ENCODE results near the gene SDC1.

The SDC1 gene

DNA sequence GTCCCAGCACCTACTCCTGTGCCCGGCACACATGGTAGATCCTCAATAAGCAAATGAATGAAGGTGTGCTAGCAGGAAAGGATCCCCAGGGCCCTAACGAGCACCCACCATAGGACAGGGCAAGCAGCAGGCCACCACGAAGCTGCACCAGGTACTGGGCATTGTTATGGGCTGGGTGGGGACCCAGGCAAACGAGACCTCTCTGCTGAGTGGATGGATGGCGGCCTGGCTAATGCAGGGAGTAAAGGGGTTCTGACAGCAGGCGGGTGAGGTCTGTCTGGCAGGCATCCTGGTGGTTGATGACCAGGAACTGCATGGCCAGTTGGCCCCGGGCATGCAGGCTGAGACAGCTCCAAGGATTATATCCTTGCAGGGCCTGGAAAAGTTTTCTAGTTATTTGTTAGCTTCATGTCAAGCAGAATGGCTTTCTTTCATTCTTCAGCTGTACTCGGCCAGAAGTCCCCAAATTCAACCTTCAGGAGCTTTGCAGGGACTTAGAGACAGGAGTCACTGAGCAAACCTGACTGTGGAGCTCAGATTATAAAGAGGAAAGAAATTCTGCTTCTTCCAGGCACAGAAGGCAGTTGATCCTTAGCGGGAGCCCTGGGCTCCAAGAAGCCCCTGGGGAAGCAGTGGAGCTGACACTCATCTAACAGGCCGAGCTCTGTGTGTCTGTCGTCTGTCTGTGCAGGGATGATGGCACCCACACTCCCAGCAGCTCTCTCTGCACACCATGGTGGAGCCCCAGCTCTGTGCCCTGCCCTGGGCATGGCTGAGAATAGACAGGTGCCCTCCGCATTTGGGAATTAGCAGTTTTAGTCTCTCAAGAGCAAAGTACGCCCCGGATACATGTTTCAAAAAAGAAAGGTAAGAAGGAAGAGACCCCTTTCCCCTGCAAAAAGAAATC, 51.2 kb downstream of the SDC1 start:
- H3K4me3 ChIP-seq (ENCODE audit: low read length) = no peak overlapping the region
- no peak for TF ChIP-seq CTCF (IDR thresholded peaks at IDR 0.05; ENCODE audit: insufficient read depth, low read depth, low read length, missing control alignments)
- no peak for DNase-seq (ENCODE audit: low read depth)

- no peak overlapping the region for H3K4me3 ChIP-seq (ENCODE audit: low read length)
- TF ChIP-seq CTCF (IDR thresholded peaks at IDR 0.05; ENCODE audit: insufficient read depth, low read depth, low read length, missing control alignments) = no peak
- DNase-seq (ENCODE audit: low read depth) = no peak
Observed at GRCh38 chr2:20173064-20173463, 51.9 kb downstream of the SDC1 start.

GRCh38 chr2:20172273-20173055, 52.5 kb downstream of the SDC1 start:
- no peak overlapping the region for H3K4me3 ChIP-seq (ENCODE audit: low read length)
- peak; percentile 97 for DNase-seq (ENCODE audit: low read depth)
- no peak for TF ChIP-seq CTCF (IDR thresholded peaks at IDR 0.05; ENCODE audit: insufficient read depth, low read depth, low read length, missing control alignments)

DNA sequence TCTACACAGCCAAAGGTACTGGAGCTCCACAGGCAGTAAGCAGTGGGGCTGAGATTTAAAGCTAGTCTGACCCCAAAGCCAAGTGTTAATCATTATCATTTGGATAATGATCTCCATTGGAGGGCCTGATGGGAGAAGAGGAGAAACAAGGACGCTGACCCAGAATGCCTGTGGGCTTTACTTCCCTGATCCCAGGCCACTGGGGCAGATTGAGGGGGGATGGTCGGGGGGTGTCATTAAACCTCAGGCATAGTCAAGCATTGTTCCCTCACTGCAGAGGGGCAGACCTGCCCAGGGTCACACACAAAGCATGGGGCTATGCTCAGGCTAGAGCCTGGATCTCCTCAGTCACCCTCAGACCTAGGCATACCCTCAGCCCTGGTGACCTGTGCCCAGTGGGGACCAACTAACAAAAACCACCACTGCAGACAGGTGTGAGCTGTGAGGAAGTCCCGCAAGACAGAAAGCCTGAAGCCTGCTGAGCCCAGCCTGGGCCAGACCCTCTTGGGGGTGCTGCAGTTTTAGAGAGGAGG, 53.4 kb downstream of the SDC1 start:
- no peak overlapping the region for H3K4me3 ChIP-seq (ENCODE audit: low read length)
- TF ChIP-seq CTCF (IDR thresholded peaks at IDR 0.05; ENCODE audit: insufficient read depth, low read depth, low read length, missing control alignments) = no peak
- DNase-seq (ENCODE audit: low read depth) = no peak

GRCh38 chr2:20170704-20171250, 54.2 kb downstream of the SDC1 start:
- no peak for TF ChIP-seq CTCF (IDR thresholded peaks at IDR 0.05; ENCODE audit: insufficient read depth, low read depth, low read length, missing control alignments)
- no peak for DNase-seq (ENCODE audit: low read depth)
- H3K4me3 ChIP-seq (ENCODE audit: low read length) = no peak overlapping the region

DNA sequence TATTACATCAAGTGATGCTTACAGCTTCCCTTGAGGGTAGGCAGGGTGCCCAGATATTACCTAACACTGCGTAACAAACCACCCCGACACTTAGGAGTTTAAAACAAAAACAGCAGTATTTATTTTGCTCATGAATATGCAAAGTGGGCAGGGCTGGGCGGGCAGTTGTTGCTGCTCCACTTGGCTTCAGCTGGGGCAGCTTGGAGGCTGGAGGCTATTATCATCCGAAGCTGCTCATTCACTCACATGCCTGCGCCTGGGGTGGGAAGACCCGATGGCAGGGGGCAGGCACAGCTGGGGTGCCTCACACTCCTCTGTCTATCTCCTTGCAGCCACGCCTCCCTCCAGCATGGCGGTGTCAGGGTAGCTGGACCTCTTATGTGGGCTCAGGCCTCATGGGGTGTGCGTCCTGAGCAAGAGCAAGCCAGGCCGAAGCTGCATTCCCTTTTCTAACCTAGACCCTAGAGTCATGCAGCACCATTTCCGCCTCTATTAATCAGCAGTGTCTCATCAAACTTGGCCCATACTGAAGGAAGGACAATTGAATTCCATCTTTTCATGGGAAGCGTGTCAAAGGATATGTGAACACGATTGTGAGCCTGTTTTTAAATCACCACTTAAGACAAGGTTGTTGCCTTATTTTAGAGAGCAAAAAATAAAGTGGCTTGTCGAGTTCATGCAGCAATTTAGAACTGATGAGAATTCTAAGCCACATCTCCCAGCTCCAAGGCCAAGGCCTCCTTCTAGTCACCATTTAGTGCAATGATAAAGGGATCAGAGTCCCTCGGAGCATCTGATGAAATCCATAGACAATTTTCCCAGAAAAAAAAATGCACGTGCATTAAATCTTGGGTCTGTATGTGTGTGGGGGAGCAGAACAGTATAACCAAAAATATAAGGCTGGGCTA, 54.9 kb downstream of the SDC1 start:
- peak; percentile 75 for DNase-seq (ENCODE audit: low read depth)
- H3K4me3 ChIP-seq (ENCODE audit: low read length) = no peak overlapping the region
- no peak for TF ChIP-seq CTCF (IDR thresholded peaks at IDR 0.05; ENCODE audit: insufficient read depth, low read depth, low read length, missing control alignments)

Measured in epithelial cell of esophagus (primary cell).